GM23338 (cell line): Measurements from ENCODE around the gene LDHA. TPM values are rescaled to one million over a fixed set of nuclear protein-coding genes. Genes with fewer than 3 reads are reported as not detected.

Source experiments
- ATAC-seq: fragments of 200-7000 bp; cut with Tn5 transposase; 3 replicates; pipeline ENCODE4 v1.9.1; 2020
- DNase-seq: peaks from one replicate; pipeline ENCODE4 v3.0.0-alpha.2; 2015; ENCODE audit warnings: low spot score
- H2AFZ ChIP-seq: fragments of 200-600 bp; sonication (generic); 2 replicates; pipeline ENCODE4 v1.8.0; 2016; ENCODE audit warnings: antibody characterized with exemption, mild to moderate bottlenecking, moderate library complexity
- H3F3A ChIP-seq: fragments of 200-600 bp; sonication (generic); replicated peaks from 2 replicates; pipeline ENCODE4 v1.8.0; 2017; ENCODE audit warnings: antibody characterized with exemption, mixed run types, low read depth
- H3K27ac ChIP-seq: fragments of 200-600 bp; sonication (generic); 2 replicates; pipeline ENCODE4 v1.6.1; 2016; ENCODE audit warnings: low read depth
- H3K27me3 ChIP-seq: fragments of 200-600 bp; sonication (generic); 2 replicates; pipeline ENCODE4 v1.8.0; 2016; ENCODE audit warnings: mild to moderate bottlenecking, mixed run types, moderate library complexity; ENCODE audit not compliant: insufficient read depth
- H3K36me3 ChIP-seq: fragments of 200-600 bp; sonication (generic); 2 replicates; pipeline ENCODE4 v1.8.0; 2016; ENCODE audit warnings: mild to moderate bottlenecking; ENCODE audit not compliant: insufficient read depth
- H3K4me1 ChIP-seq: fragments of 200-600 bp; sonication (generic); 2 replicates; pipeline ENCODE4 v1.8.0; 2016; ENCODE audit warnings: mild to moderate bottlenecking, moderate library complexity; ENCODE audit not compliant: insufficient read depth
- H3K4me2 ChIP-seq: fragments of 200-600 bp; sonication (generic); 2 replicates; pipeline ENCODE4 v1.7.1; 2017; ENCODE audit warnings: mixed run types
- H3K4me3 ChIP-seq: fragments of 200-600 bp; sonication (generic); 2 replicates; pipeline ENCODE4 v1.6.1; 2016; ENCODE audit warnings: mixed run types
- H3K79me2 ChIP-seq: fragments of 200-600 bp; sonication (generic); replicated peaks from 2 replicates; pipeline ENCODE4 v1.8.0; 2017; ENCODE audit warnings: mild to moderate bottlenecking; ENCODE audit not compliant: insufficient read depth
- H3K9me2 ChIP-seq: fragments of 200-600 bp; sonication (generic); 2 replicates; pipeline ENCODE4 v1.8.0; 2017; ENCODE audit not compliant: insufficient read depth
- H4K20me1 ChIP-seq: fragments of 200-600 bp; sonication (generic); replicated peaks from 2 replicates; pipeline ENCODE4 v1.8.0; 2017; ENCODE audit warnings: mild to moderate bottlenecking; ENCODE audit not compliant: insufficient read depth
- H3K27ac Mint-ChIP-seq: 2 replicates; pipeline ENCODE4 v1.8.0; 2020; ENCODE audit warnings: inconsistent platforms, mild to moderate bottlenecking, moderate library complexity, mixed read lengths
- H3K27me3 Mint-ChIP-seq: 3 replicates; pipeline ENCODE4 v1.8.0; 2022; ENCODE audit warnings: low read depth, mild to moderate bottlenecking, moderate library complexity, mixed read lengths, inconsistent platforms; ENCODE audit not compliant: insufficient read depth, poor library complexity
- H3K36me3 Mint-ChIP-seq: 3 replicates; pipeline ENCODE4 v1.8.0; 2021; ENCODE audit warnings: low read depth, mild to moderate bottlenecking, inconsistent platforms, moderate library complexity, mixed read lengths
- H3K4me1 Mint-ChIP-seq: 3 replicates; pipeline ENCODE4 v1.8.0; 2020; ENCODE audit warnings: mild to moderate bottlenecking, inconsistent platforms, mixed read lengths
- H3K4me3 Mint-ChIP-seq: 3 replicates; pipeline ENCODE4 v1.8.0; 2021; ENCODE audit warnings: moderate library complexity, mild to moderate bottlenecking, inconsistent platforms, mixed read lengths
- H3K9me3 Mint-ChIP-seq: 3 replicates; pipeline ENCODE4 v1.8.0; 2020; ENCODE audit warnings: moderate library complexity, mild to moderate bottlenecking, inconsistent platforms, mixed read lengths
- CREB1 ChIP-seq: fragments of 250-450 bp; sonication (Bioruptor Pico); IDR thresholded peaks from 2 replicates; pipeline ENCODE4 v1.5.0; 2020; ENCODE audit warnings: low read depth, mild to moderate bottlenecking, moderate library complexity
- CTCF ChIP-seq, 2 experiments: fragments of 200-600 bp in 1 of 2; sonication (generic) in 1 of 2; conservative IDR thresholded peaks; 2 replicates each; pipeline versions ENCODE4 v1.5.1 to v1.6.1; 2016 to 2017; ENCODE audit warnings: antibody characterized with exemption in 2 of 2, low read depth in 2 of 2, mild to moderate bottlenecking in 2 of 2, moderate library complexity in 1 of 2
- ETS1 ChIP-seq: IDR thresholded peaks from 2 replicates; pipeline ENCODE4 v1.6.1; 2016; ENCODE audit warnings: antibody characterized with exemption
- EZH2 ChIP-seq: fragments of 200-600 bp; sonication (generic); IDR thresholded peaks from one replicate; pipeline ENCODE4 v1.8.0; 2017; ENCODE audit warnings: antibody characterized with exemption, mild to moderate bottlenecking, low read depth; ENCODE audit not compliant: unreplicated experiment
- EZH2phosphoT487 ChIP-seq: fragments of 200-600 bp; sonication (generic); IDR thresholded peaks from one replicate; pipeline ENCODE4 v1.8.1; 2018; ENCODE audit warnings: antibody characterized with exemption; ENCODE audit not compliant: unreplicated experiment
- JUNB ChIP-seq: IDR thresholded peaks from one replicate; pipeline ENCODE4 v1.6.1; 2016; ENCODE audit warnings: antibody characterized with exemption; ENCODE audit not compliant: unreplicated experiment
- NANOG ChIP-seq: IDR thresholded peaks from 2 replicates; pipeline ENCODE4 v1.6.1; 2016; ENCODE audit warnings: antibody characterized with exemption, borderline replicate concordance
- POLR2AphosphoS5 ChIP-seq: IDR thresholded peaks from 2 replicates; pipeline ENCODE4 v1.6.1; 2016; ENCODE audit warnings: antibody characterized with exemption, low read depth
- STAT1 ChIP-seq: IDR thresholded peaks from one replicate; pipeline ENCODE4 v1.6.1; 2016; ENCODE audit warnings: antibody characterized with exemption; ENCODE audit not compliant: unreplicated experiment
- ZNF114 ChIP-seq: fragments of 250-450 bp; sonication (Bioruptor Pico); IDR thresholded peaks from 2 replicates; pipeline ENCODE4 v1.5.0; 2020; ENCODE audit warnings: mild to moderate bottlenecking, moderate library complexity
- ZNF331 ChIP-seq: fragments of 250-450 bp; sonication (Bioruptor Pico); IDR thresholded peaks from 2 replicates; pipeline ENCODE4 v1.5.0; 2020; ENCODE audit warnings: low read depth, mild to moderate bottlenecking, moderate library complexity
- ZNF462 ChIP-seq: fragments of 250-450 bp; sonication (Bioruptor Pico); IDR thresholded peaks from 2 replicates; pipeline ENCODE4 v1.5.0; 2020; ENCODE audit warnings: mild to moderate bottlenecking, moderate library complexity
- polyA plus RNA-seq: library from polyadenylated mRNA; unstranded; fragments of >200 nt; fragmentation: Nextera tagmentation; extraction: Ambion mirVana; gene quantifications from 2 replicates; pipeline ENCODE4 v1.2.1, GENCODE V29; 2016
- total RNA-seq: library from RNA; depleted of rRNA; stranded (reverse); fragments of >200 nt; shearing (Covaris generic); gene quantifications from 2 replicates; pipeline ENCODE4 v1.2.3, GENCODE V29; 2014
- TF ChIP-seq, protein P1 (sequence below): IDR thresholded peaks from one replicate; pipeline ENCODE4 v1.6.1; 2018; ENCODE audit warnings: antibody characterized with exemption; ENCODE audit not compliant: unreplicated experiment

The LDHA gene
- total and polyA plus RNA-seq, 2 experiments from 2014 or later = 432 to 467 TPM

DNA sequence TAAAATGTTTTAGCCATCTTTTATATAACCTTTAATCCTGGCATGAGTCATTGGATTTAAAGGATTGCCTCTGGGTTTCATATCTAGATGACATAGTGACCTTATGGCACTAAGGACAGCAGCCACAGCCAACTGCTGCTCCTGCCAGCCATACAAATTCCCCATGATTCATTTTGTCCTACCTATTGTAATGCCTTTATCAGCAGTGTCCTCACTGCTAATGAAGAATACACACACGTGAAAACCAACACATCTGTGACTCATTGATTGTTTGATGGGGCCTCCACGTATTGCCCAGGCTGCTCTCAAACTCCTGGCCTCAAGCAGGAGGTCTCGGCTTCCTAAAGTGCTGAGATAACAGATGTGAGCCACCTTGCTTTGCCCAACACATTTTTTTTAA is 63.1 kb downstream of the LDHA start:
- ATAC-seq = no peak

More for the DNA sequence above, 63.1 kb downstream of the LDHA start:
- no peaks in the 10 kb centered on the region for H3K9me2 ChIP-seq
- TF ChIP-seq ETS1 (no peak), EZH2phosphoT487 (no peak), CREB1 (CRISPR knock-in tag) (no peak), POLR2AphosphoS5 (no peak), STAT1 (no peak), ZNF114 (CRISPR knock-in tag) (no peak), NANOG (no peak), CTCF (conservative IDR thresholded peaks at IDR 0.05; ENCODE audit: low read depth in 2 of 2) (no peak), ZNF462 (CRISPR knock-in tag) (no peak), EZH2 (no peak), ZNF331 (CRISPR knock-in tag) (no peak), JUNB (no peak)
- TF ChIP-seq, protein P1, sequence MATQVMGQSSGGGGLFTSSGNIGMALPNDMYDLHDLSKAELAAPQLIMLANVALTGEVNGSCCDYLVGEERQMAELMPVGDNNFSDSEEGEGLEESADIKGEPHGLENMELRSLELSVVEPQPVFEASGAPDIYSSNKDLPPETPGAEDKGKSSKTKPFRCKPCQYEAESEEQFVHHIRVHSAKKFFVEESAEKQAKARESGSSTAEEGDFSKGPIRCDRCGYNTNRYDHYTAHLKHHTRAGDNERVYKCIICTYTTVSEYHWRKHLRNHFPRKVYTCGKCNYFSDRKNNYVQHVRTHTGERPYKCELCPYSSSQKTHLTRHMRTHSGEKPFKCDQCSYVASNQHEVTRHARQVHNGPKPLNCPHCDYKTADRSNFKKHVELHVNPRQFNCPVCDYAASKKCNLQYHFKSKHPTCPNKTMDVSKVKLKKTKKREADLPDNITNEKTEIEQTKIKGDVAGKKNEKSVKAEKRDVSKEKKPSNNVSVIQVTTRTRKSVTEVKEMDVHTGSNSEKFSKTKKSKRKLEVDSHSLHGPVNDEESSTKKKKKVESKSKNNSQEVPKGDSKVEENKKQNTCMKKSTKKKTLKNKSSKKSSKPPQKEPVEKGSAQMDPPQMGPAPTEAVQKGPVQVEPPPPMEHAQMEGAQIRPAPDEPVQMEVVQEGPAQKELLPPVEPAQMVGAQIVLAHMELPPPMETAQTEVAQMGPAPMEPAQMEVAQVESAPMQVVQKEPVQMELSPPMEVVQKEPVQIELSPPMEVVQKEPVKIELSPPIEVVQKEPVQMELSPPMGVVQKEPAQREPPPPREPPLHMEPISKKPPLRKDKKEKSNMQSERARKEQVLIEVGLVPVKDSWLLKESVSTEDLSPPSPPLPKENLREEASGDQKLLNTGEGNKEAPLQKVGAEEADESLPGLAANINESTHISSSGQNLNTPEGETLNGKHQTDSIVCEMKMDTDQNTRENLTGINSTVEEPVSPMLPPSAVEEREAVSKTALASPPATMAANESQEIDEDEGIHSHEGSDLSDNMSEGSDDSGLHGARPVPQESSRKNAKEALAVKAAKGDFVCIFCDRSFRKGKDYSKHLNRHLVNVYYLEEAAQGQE = no peak
- no peak overlapping the region for H3K27ac ChIP-seq
- H3K4me1 ChIP-seq = no peaks in the 10 kb centered on the region
- no peaks in the 10 kb centered on the region for H3F3A ChIP-seq
- no peak overlapping the region for H3K4me2 ChIP-seq
- H3K36me3 ChIP-seq = no peaks in the 10 kb centered on the region
- Mint-ChIP-seq H3K9me3 (no peaks in the 10 kb centered on the region), H3K27ac (no peak overlapping the region), H3K27me3 (peaks cover 4% of the 10 kb centered on the region), H3K4me1 (no peaks in the 10 kb centered on the region), H3K4me3 (no peak overlapping the region), H3K36me3 (no peaks in the 10 kb centered on the region)
- no peaks in the 10 kb centered on the region for H3K79me2 ChIP-seq
- no peak for DNase-seq
- H3K27me3 ChIP-seq = peaks cover 6% of the 10 kb centered on the region; the same call in 1 of the 2 replicates
- H3K4me3 ChIP-seq = no peak overlapping the region
- no peak overlapping the region for H2AFZ ChIP-seq
- H4K20me1 ChIP-seq = no peaks in the 10 kb centered on the region
